ENCODE results near the gene YWHAQ. TPM values are rescaled to one million over a fixed set of nuclear protein-coding genes. Genes with fewer than 3 reads are reported as not detected.

The YWHAQ gene
- total RNA-seq, 2 donors from 2014 or later = 243 to 339 TPM

- intact Hi-C loops (cut with DNase I) = no loop called here
These were observed 92.7 kb downstream of the YWHAQ start for GRCh38 chr2:9538000-9538507.

DNA sequence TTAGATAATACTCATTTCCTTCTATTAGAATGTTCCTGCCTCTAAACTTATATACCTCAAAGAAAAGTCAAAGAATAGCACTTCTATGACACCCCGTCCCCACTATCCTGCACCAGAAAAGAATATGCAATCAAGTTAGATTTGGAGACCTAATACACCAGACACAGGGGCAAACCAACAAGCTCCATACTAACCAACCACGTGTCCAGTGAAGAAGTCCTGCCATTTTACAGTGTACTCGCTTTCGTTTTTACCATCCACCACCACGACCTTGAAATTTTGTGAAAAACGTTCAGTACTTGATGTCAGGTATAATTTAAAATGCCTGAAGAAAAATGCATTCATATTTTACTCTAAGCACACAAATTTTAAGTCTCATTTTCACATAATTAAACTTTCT is 94.3 kb downstream of the YWHAQ start:
- DNase-seq (ENCODE audit: low spot score) = no peak
- intact Hi-C loops (cut with DNase I) = no loop called here

More at GRCh38 chr2:9538000-9538507, 92.7 kb downstream of the YWHAQ start:
- no peak for DNase-seq (ENCODE audit: low spot score)

GRCh38 chr2:9535177-9535576 is 95.6 kb downstream of the YWHAQ start:
- intact Hi-C loops (cut with DNase I) = no loop called here
- no peak for DNase-seq (ENCODE audit: low spot score)

Other genes with a start within 250 kb of the YWHAQ start
- 100 to 1,000 TPM; 100 to 143 TPM for gene ITGB1BP1, start 207.5 kb downstream of the YWHAQ start, total RNA-seq
- 10 to 100 TPM; 18.2 to 18.7 TPM for gene CPSF3, start 207.3 kb downstream of the YWHAQ start, total RNA-seq
- 10 to 100 TPM; 36.7 to 45.2 TPM for gene IAH1, start 156.4 kb downstream of the YWHAQ start, total RNA-seq
- gene ADAM17, start 75.2 kb downstream of the YWHAQ start, total RNA-seq = 10 to 100 TPM; 24.8 to 34.9 TPM
- gene TAF1B, start 212.5 kb upstream of the YWHAQ start, total RNA-seq = 10 to 100 TPM; 20.8 to 21.6 TPM

All from posterior vena cava (tissue), 2 donors.